OCI-LY7 (cell line): ENCODE data around the gene SERAC1. TPM values are rescaled to one million over a fixed set of nuclear protein-coding genes. Genes with fewer than 3 reads are reported as not detected.

Experiments used
- BruUV-seq: library from RNA; stranded (reverse); fragments of 400-500 nt; replicated peaks from 2 replicates; lab custom pipeline; 2021; lab: Mats Ljungman, UMichigan
- CTCF ChIA-PET: fragments of 300-600 bp; sonication (Branson Sonifier 250); formaldehyde crosslinking; loops from one replicate; lab custom pipeline; 2022; ENCODE audit warnings: antibody characterized with exemption; ENCODE audit not compliant: unreplicated experiment; lab: Charles Lee
- POLR2A ChIA-PET: fragments of 300-600 bp; sonication (Branson Sonifier 250); formaldehyde crosslinking; loops from one replicate; lab custom pipeline; 2022; ENCODE audit warnings: antibody characterized with exemption; lab: Charles Lee
- DNase-seq: peaks from one replicate; pipeline ENCODE4 v3.0.0-alpha.2; 2015; ENCODE audit warnings: low spot score
- H2AFZ ChIP-seq: fragments of 200-600 bp; sonication (generic), shearing (Covaris generic); 2 replicates; pipeline ENCODE4 v1.6.1; 2014; ENCODE audit warnings: mild to moderate bottlenecking, antibody characterized with exemption, low read length, moderate library complexity
- H3K27ac ChIP-seq: fragments of 200-600 bp; sonication (generic); 2 replicates; pipeline ENCODE4 v1.5.1; 2014; ENCODE audit warnings: mixed run types, low read depth, mild to moderate bottlenecking, moderate library complexity, low read length, inconsistent platforms; ENCODE audit not compliant: poor library complexity, severe bottlenecking
- H3K36me3 ChIP-seq: fragments of 200-600 bp; sonication (generic); 2 replicates; pipeline ENCODE4 v1.6.1; 2014; ENCODE audit warnings: mild to moderate bottlenecking, antibody characterized with exemption, low read length, moderate library complexity, mixed read lengths; ENCODE audit not compliant: insufficient read depth
- H3K4me1 ChIP-seq: fragments of 200-600 bp; sonication (generic); 2 replicates; pipeline ENCODE4 v1.5.1; 2014; ENCODE audit warnings: mild to moderate bottlenecking, low read length; ENCODE audit not compliant: insufficient read depth, poor library complexity, severe bottlenecking
- H3K4me2 ChIP-seq: fragments of 200-600 bp; sonication (generic); 2 replicates; pipeline ENCODE4 v1.6.1; 2014; ENCODE audit warnings: mild to moderate bottlenecking, low read length
- H3K4me3 ChIP-seq: fragments of 200-600 bp; sonication (generic); 2 replicates; pipeline ENCODE4 v1.5.1; 2014; ENCODE audit warnings: mild to moderate bottlenecking, low read depth, low read length; ENCODE audit not compliant: poor library complexity, severe bottlenecking
- H3K79me2 ChIP-seq: fragments of 200-600 bp; sonication (generic); 2 replicates; pipeline ENCODE4 v1.6.1; 2016; ENCODE audit warnings: low read depth, mild to moderate bottlenecking, low read length, moderate library complexity, mixed read lengths; ENCODE audit not compliant: insufficient read depth
- H3K9me2 ChIP-seq: fragments of 200-600 bp; sonication (generic); 2 replicates; pipeline ENCODE4 v1.6.1; 2016; ENCODE audit warnings: mild to moderate bottlenecking, low read length, mixed read lengths; ENCODE audit not compliant: insufficient read depth
- H3K9me3 ChIP-seq: fragments of 200-600 bp; sonication (generic); 2 replicates; pipeline ENCODE4 v1.6.1; 2014; ENCODE audit warnings: mild to moderate bottlenecking, mixed run types, low read length, mixed read lengths
- H4K20me1 ChIP-seq: fragments of 200-600 bp; sonication (generic); 2 replicates; pipeline ENCODE4 v1.6.1; 2014; ENCODE audit warnings: mild to moderate bottlenecking, antibody characterized with exemption, low read length, moderate library complexity, mixed read lengths; ENCODE audit not compliant: insufficient read depth
- CTCF ChIP-seq: fragments of 200-600 bp; sonication (generic); conservative IDR thresholded peaks from 2 replicates; pipeline ENCODE4 v1.5.1; 2014; ENCODE audit warnings: mild to moderate bottlenecking, antibody characterized with exemption, low read length, moderate library complexity, mixed read lengths
- EZH2phosphoT487 ChIP-seq: fragments of 200-600 bp; sonication (generic); IDR thresholded peaks from 2 replicates; pipeline ENCODE4 v1.6.1; 2018; ENCODE audit warnings: low read depth, borderline replicate concordance, mild to moderate bottlenecking, mixed run types, antibody characterized with exemption, low read length, moderate library complexity, mixed read lengths
- intact Hi-C: fragments of 100-400 bp; cut with micrococcal nuclease; formaldehyde crosslinking; loops from one replicate; pipeline ENCODE4 v1.10.0; 2022; ENCODE audit not compliant: unreplicated experiment
- total RNA-seq, 2 experiments: library from RNA; depleted of rRNA in 1 of 2; stranded (reverse); fragments of >200 nt in 1 of 2; shearing (Covaris generic) in 1 of 2; gene quantifications; 2 replicates each; pipeline ENCODE4 v1.2.3, GENCODE V29; 2014 to 2022

The SERAC1 gene
- total RNA-seq, 2 experiments from 2014 or later: 3.0 to 6.9 TPM

- Histone ChIP-seq H2AFZ (no peak overlapping the region), H3K9me2 (no peaks in the 10 kb centered on the region), H3K4me3 (no peak overlapping the region), H3K36me3 (no peaks in the 10 kb centered on the region), H3K27ac (no peak overlapping the region), H3K9me3 (no peaks in the 10 kb centered on the region), H3K79me2 (no peaks in the 10 kb centered on the region), H4K20me1 (no peaks in the 10 kb centered on the region), H3K4me2 (no peak overlapping the region), H3K4me1 (no peaks in the 10 kb centered on the region)
- BruUV-seq: no TSS peak
- TF ChIP-seq EZH2phosphoT487 (no peak), CTCF (no peak)
- DNase-seq: no peak
- ChIA-PET CTCF (no interaction called here), POLR2A (interaction anchor here (0.5 kb wide), 1 partner anchor 40 kb away, joined by 3 read pairs; no protein-coding TSS in a partner anchor)
- intact Hi-C loops: no loop called here
Measured at GRCh38 chr6:158207422-158207788, 39.3 kb upstream of the SERAC1 start.

- no peak for DNase-seq
- Histone ChIP-seq H3K36me3 (no peaks in the 10 kb centered on the region), H2AFZ (no peak overlapping the region), H3K4me3 (no peak overlapping the region), H3K4me1 (no peaks in the 10 kb centered on the region), H3K9me2 (no peaks in the 10 kb centered on the region), H3K4me2 (no peak overlapping the region), H4K20me1 (no peaks in the 10 kb centered on the region), H3K79me2 (no peaks in the 10 kb centered on the region), H3K9me3 (no peaks in the 10 kb centered on the region), H3K27ac (no peak overlapping the region)
- no peak for TF ChIP-seq CTCF
- no peak for TF ChIP-seq EZH2phosphoT487
- no TSS peak for BruUV-seq
- ChIA-PET CTCF (no interaction called here), POLR2A (interaction anchor here (0.5 to 0.6 kb wide), 2 partner anchors 27 to 39 kb away, joined by 3 read pairs; no protein-coding TSS in a partner anchor)
- intact Hi-C loops: no loop called here
Measured at GRCh38 chr6:158206740-158207421, 38.8 kb upstream of the SERAC1 start.

GRCh38 chr6:158205169-158205944 is 37.3 kb upstream of the SERAC1 start:
- DNase-seq: peak; percentile 10
- no peak overlapping the region for H3K4me2 ChIP-seq
- no peaks in the 10 kb centered on the region for H3K9me2 ChIP-seq
- ChIA-PET CTCF (no interaction called here), POLR2A (interaction anchor here (0.5 to 0.9 kb wide), 2 partner anchors 313 to 1706 kb away, joined by 3 to 6 read pairs; no protein-coding TSS in a partner anchor)
- no peaks in the 10 kb centered on the region for H3K36me3 ChIP-seq
- intact Hi-C loops: no loop called here
- H3K27ac ChIP-seq: no peak overlapping the region
- peak; percentile 70 for TF ChIP-seq CTCF
- no peak for TF ChIP-seq EZH2phosphoT487
- no peaks in the 10 kb centered on the region for H4K20me1 ChIP-seq
- H2AFZ ChIP-seq: no peak overlapping the region
- no peaks in the 10 kb centered on the region for H3K9me3 ChIP-seq
- BruUV-seq: no TSS peak
- H3K79me2 ChIP-seq: no peaks in the 10 kb centered on the region
- H3K4me1 ChIP-seq: no peaks in the 10 kb centered on the region
- no peak overlapping the region for H3K4me3 ChIP-seq
